H9 (cell line): Measurements from ENCODE around the gene DCTPP1. TPM values are rescaled to one million over a fixed set of nuclear protein-coding genes. Genes with fewer than 3 reads are reported as not detected.

Experiments
- DNase-seq: peaks from one replicate; pipeline ENCODE4 v3.0.0-alpha.2; 2017
- H2AFZ ChIP-seq: one replicate; pipeline ENCODE4 v1.6.1; 2013; ENCODE audit warnings: mild to moderate bottlenecking, low read length, control low read depth, moderate library complexity
- H2AK5ac ChIP-seq: 2 replicates; pipeline ENCODE4 v1.6.1; 2013; ENCODE audit warnings: low read length, control low read depth, mixed read lengths; ENCODE audit not compliant: insufficient read length
- H2BK120ac ChIP-seq: one replicate; pipeline ENCODE4 v1.6.1; 2013; ENCODE audit warnings: low read depth, mild to moderate bottlenecking, low read length, control low read depth, inconsistent platforms; ENCODE audit not compliant: poor library complexity, severe bottlenecking
- H2BK12ac ChIP-seq: 2 replicates; pipeline ENCODE4 v1.6.1; 2013; ENCODE audit warnings: low read length, control low read depth, mixed read lengths, low read depth; ENCODE audit not compliant: insufficient read length
- H2BK15ac ChIP-seq: 2 replicates; pipeline ENCODE4 v1.6.1; 2013; ENCODE audit warnings: low read depth, low read length, control low read depth
- H2BK20ac ChIP-seq: one replicate; pipeline ENCODE4 v1.6.1; 2013; ENCODE audit warnings: low read depth, mild to moderate bottlenecking, low read length, control low read depth, inconsistent platforms; ENCODE audit not compliant: poor library complexity, severe bottlenecking
- H2BK5ac ChIP-seq: 2 replicates; pipeline ENCODE4 v1.6.1; 2013; ENCODE audit warnings: low read length, control low read depth, mixed read lengths; ENCODE audit not compliant: insufficient read length
- H3K14ac ChIP-seq: 2 replicates; pipeline ENCODE4 v1.6.1; 2013; ENCODE audit warnings: low read length, control low read depth; ENCODE audit not compliant: insufficient read depth
- H3K18ac ChIP-seq: 2 replicates; pipeline ENCODE4 v1.6.1; 2013; ENCODE audit warnings: low read depth, mild to moderate bottlenecking, mixed read lengths, low read length, control low read depth; ENCODE audit not compliant: insufficient read length
- H3K23ac ChIP-seq: 2 replicates; pipeline ENCODE4 v1.6.1; 2013; ENCODE audit warnings: low read length, control low read depth, mixed read lengths, low read depth; ENCODE audit not compliant: insufficient read length
- H3K23me2 ChIP-seq: 2 replicates; pipeline ENCODE4 v1.6.1; 2013; ENCODE audit warnings: low read depth, mild to moderate bottlenecking, mixed read lengths, low read length, control low read depth; ENCODE audit not compliant: insufficient read length, poor library complexity, severe bottlenecking
- H3K27ac ChIP-seq: 2 replicates; pipeline ENCODE4 v1.5.1; 2013; ENCODE audit warnings: low read length, control low read depth, mixed read lengths, low read depth; ENCODE audit not compliant: insufficient read length
- H3K27me3 ChIP-seq: 2 replicates; pipeline ENCODE4 v1.6.1; 2013; ENCODE audit warnings: low read length, control low read depth, inconsistent platforms; ENCODE audit not compliant: insufficient read depth
- H3K4ac ChIP-seq: 2 replicates; pipeline ENCODE4 v1.6.1; 2013; ENCODE audit warnings: low read depth, mild to moderate bottlenecking, control low read depth, inconsistent platforms, low read length, moderate library complexity
- H3K4me1 ChIP-seq: 2 replicates; pipeline ENCODE4 v1.6.1; 2013; ENCODE audit warnings: low read length, control low read depth, inconsistent platforms; ENCODE audit not compliant: insufficient read depth
- H3K4me2 ChIP-seq: 2 replicates; pipeline ENCODE4 v1.6.1; 2013; ENCODE audit warnings: low read length, control low read depth, mixed read lengths; ENCODE audit not compliant: insufficient read length, insufficient read depth
- H3K56ac ChIP-seq: 2 replicates; pipeline ENCODE4 v1.6.1; 2013; ENCODE audit warnings: low read depth, mild to moderate bottlenecking, mixed read lengths, low read length, control low read depth; ENCODE audit not compliant: insufficient read length
- H3K79me1 ChIP-seq: 2 replicates; pipeline ENCODE4 v1.6.1; 2013; ENCODE audit warnings: low read depth, mild to moderate bottlenecking, moderate library complexity, low read length, control low read depth, inconsistent platforms; ENCODE audit not compliant: insufficient read depth, poor library complexity, severe bottlenecking
- H3K79me2 ChIP-seq: 2 replicates; pipeline ENCODE4 v1.6.1; 2013; ENCODE audit warnings: low read length, control low read depth, inconsistent platforms; ENCODE audit not compliant: insufficient read depth
- H3K9ac ChIP-seq: 2 replicates; pipeline ENCODE4 v1.6.1; 2013; ENCODE audit warnings: low read length, control low read depth, mixed read lengths; ENCODE audit not compliant: insufficient read length; ENCODE audit errors: extremely low read depth
- H3K9me3 ChIP-seq: one replicate; pipeline ENCODE4 v1.6.1; 2013; ENCODE audit warnings: low read depth, low read length, inconsistent platforms; ENCODE audit not compliant: control insufficient read depth
- H3T11ph ChIP-seq: one replicate; pipeline ENCODE4 v1.6.1; 2013; ENCODE audit warnings: mild to moderate bottlenecking, low read length, control low read depth, inconsistent platforms
- H4K20me1 ChIP-seq: one replicate; pipeline ENCODE4 v1.6.1; 2013; ENCODE audit not compliant: control insufficient read depth, insufficient read length, insufficient read depth
- H4K5ac ChIP-seq: 2 replicates; pipeline ENCODE4 v1.6.1; 2013; ENCODE audit warnings: low read depth, mild to moderate bottlenecking, mixed read lengths, low read length, control low read depth; ENCODE audit not compliant: insufficient read length
- H4K8ac ChIP-seq: replicated peaks from 2 replicates; pipeline ENCODE4 v1.6.1; 2013; ENCODE audit warnings: low read length, control low read depth, mixed read lengths, low read depth; ENCODE audit not compliant: insufficient read length
- H4K91ac ChIP-seq: 2 replicates; pipeline ENCODE4 v1.6.1; 2013; ENCODE audit warnings: low read depth, mild to moderate bottlenecking, moderate library complexity, mixed read lengths, low read length, control low read depth; ENCODE audit not compliant: insufficient read length
- H3K27ac Mint-ChIP-seq, 3 experiments: 2 replicates in 2 of 3; 3 replicates in 1 of 3; pipeline ENCODE4 v1.8.0; 2020 to 2021; ENCODE audit warnings: mixed read lengths in 3 of 3, mild to moderate bottlenecking in 1 of 3, moderate library complexity in 1 of 3
- H3K27me3 Mint-ChIP-seq: 2 replicates; pipeline ENCODE4 v1.8.0; 2021; ENCODE audit warnings: low read depth, mild to moderate bottlenecking, moderate library complexity, mixed read lengths
- H3K36me3 Mint-ChIP-seq, 3 experiments: 2 replicates in 2 of 3; 3 replicates in 1 of 3; pipeline ENCODE4 v1.8.0; 2020 to 2021; ENCODE audit warnings: low read depth in 3 of 3, mixed read lengths in 3 of 3; ENCODE audit not compliant: insufficient read depth in 1 of 3
- H3K4me1 Mint-ChIP-seq, 2 experiments: 2 replicates each; pipeline ENCODE4 v1.8.0; 2020; ENCODE audit warnings: mixed read lengths in 2 of 2
- H3K4me3 Mint-ChIP-seq, 2 experiments: 2 replicates in 1 of 2; 3 replicates in 1 of 2; pipeline ENCODE4 v1.8.0; 2020 to 2021; ENCODE audit warnings: mild to moderate bottlenecking in 2 of 2, mixed read lengths in 2 of 2, moderate library complexity in 1 of 2
- H3K9me3 Mint-ChIP-seq, 2 experiments: 2 replicates in 1 of 2; 3 replicates in 1 of 2; pipeline ENCODE4 v1.8.0; 2020; ENCODE audit warnings: mild to moderate bottlenecking in 2 of 2, mixed read lengths in 2 of 2, moderate library complexity in 1 of 2
- WGBS: extraction: QIAGEN DNeasy Blood & Tissue Kit; methylation state at CpG from one replicate; pipeline ENCODE4 v1.1.7; 2013; ENCODE audit warnings: missing lambda C conversion rate, low lambda C conversion rate, mixed read lengths; ENCODE audit not compliant: insufficient read length; ENCODE audit errors: extremely low coverage; 5-methylcytosine and 5-hydroxymethylcytosine counted together
- total RNA-seq: library from RNA; stranded (reverse); gene quantifications from 2 replicates; pipeline ENCODE4 v1.2.1, GENCODE V29; 2021
- TF ChIP-seq, protein P1 (sequence below): fragments of 200-600 bp; sonication (generic); conservative IDR thresholded peaks from 3 replicates; pipeline ENCODE4 v1.8.0; 2021; ENCODE audit warnings: antibody characterized with exemption, mild to moderate bottlenecking

Gene DCTPP1
- total RNA-seq, 1 experiment from 2014 or later, result 78.3 TPM

DNA sequence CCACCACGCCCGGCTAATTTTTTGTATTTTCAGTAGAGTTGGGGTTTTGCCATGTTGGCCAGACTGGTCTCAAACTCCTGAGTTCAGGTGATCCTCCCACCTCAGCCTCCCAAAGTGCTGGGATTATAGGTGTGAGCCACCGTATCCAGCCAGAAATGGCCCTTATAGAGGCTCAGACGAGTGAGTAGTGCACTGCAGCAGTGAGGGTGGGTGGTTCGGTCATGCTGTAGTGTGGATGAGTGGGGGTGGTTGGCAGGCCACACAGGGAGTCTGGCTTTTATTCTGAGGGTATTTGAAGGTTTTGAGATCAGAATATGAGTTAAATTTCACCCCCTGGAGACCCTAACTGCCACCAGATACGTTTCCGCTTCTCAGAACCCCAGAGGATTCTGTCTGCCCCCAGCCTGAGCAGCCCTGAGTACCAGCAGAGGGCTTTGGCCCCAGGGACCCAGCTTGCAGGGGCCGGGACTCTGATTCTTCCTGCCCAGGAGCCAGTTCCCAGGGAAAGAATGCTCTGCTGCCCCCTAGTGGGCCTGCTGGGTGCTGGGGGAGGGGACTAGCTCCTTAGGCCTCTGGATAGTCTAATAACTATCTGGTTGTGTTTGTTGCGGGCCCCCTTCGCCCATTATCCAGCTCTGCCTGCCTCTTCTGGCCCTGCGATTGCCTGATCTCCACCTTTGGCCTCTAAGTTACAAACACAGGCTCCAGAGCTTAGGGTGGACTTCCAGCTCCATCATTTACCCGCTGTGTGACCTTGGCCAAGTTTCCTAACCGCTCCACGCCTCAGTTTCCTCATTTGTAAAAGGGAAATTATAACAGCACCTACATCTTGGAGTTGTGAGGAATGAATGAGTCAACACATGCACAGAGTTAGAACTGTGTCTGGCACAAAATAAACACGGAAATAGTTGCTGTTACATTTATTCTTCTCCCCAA lies 20.4 kb downstream of the DCTPP1 start:
- Mint-ChIP-seq H3K36me3 (peaks cover 25 to 33% (median 28%) of the 10 kb centered on the region in 3 experiments; a peak in 6 of 7 replicates), H3K4me3 (peak overlapping the region; percentile 8 to 87; a peak in 3 of 5 replicates), H3K27me3 (peaks cover 2% of the 10 kb centered on the region; the same call in 1 of the 2 replicates), H3K4me1 (peaks cover 12 to 19% of the 10 kb centered on the region in 2 experiments), H3K9me3 (no peaks in the 10 kb centered on the region), H3K27ac (peak overlapping the region in 2 of 3 experiments; percentile 55 to 62; a peak in 2 of 7 replicates)
- no peak overlapping the region for H4K8ac ChIP-seq
- H2AFZ ChIP-seq, result no peak overlapping the region
- peak; percentile 92 for DNase-seq
- no peak overlapping the region for H3K18ac ChIP-seq
- H2BK15ac ChIP-seq, result no peak overlapping the region
- no peak overlapping the region for H2BK20ac ChIP-seq
- H3K4me2 ChIP-seq, result no peak overlapping the region
- H3K79me1 ChIP-seq, result no peaks in the 10 kb centered on the region
- H3K23me2 ChIP-seq, result peaks cover 4% of the 10 kb centered on the region
- H3K79me2 ChIP-seq, result 0 out of 2 replicates have a peak, but pooled peaks cover 1% of the 10 kb centered on the region
- no peak overlapping the region for H4K91ac ChIP-seq
- H3T11ph ChIP-seq, result no peak overlapping the region
- H3K27me3 ChIP-seq, result no peaks in the 10 kb centered on the region
- H3K27ac ChIP-seq, result no peak overlapping the region
- no peak overlapping the region for H2BK12ac ChIP-seq
- H3K9me3 ChIP-seq, result no peaks in the 10 kb centered on the region
- no peak overlapping the region for H2BK5ac ChIP-seq
- H4K5ac ChIP-seq, result no peak overlapping the region
- H2AK5ac ChIP-seq, result no peak overlapping the region
- no peak overlapping the region for H3K14ac ChIP-seq
- TF ChIP-seq, protein P1, sequence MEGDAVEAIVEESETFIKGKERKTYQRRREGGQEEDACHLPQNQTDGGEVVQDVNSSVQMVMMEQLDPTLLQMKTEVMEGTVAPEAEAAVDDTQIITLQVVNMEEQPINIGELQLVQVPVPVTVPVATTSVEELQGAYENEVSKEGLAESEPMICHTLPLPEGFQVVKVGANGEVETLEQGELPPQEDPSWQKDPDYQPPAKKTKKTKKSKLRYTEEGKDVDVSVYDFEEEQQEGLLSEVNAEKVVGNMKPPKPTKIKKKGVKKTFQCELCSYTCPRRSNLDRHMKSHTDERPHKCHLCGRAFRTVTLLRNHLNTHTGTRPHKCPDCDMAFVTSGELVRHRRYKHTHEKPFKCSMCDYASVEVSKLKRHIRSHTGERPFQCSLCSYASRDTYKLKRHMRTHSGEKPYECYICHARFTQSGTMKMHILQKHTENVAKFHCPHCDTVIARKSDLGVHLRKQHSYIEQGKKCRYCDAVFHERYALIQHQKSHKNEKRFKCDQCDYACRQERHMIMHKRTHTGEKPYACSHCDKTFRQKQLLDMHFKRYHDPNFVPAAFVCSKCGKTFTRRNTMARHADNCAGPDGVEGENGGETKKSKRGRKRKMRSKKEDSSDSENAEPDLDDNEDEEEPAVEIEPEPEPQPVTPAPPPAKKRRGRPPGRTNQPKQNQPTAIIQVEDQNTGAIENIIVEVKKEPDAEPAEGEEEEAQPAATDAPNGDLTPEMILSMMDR, result peak; percentile 95
- H2BK120ac ChIP-seq, result no peak overlapping the region
- WGBS, result no CpG with 5 or more reads among the region's 15 CpGs
- H3K4ac ChIP-seq, result no peak overlapping the region
- no peak overlapping the region for H3K9ac ChIP-seq
- no peak overlapping the region for H3K23ac ChIP-seq
- no peak overlapping the region for H3K56ac ChIP-seq
- H3K4me1 ChIP-seq, result no peaks in the 10 kb centered on the region
- no peaks in the 10 kb centered on the region for H4K20me1 ChIP-seq
